Smooth muscle cell (in vitro differentiated cells): ENCODE measurements around the gene SRPRB. TPM values are rescaled to one million over a fixed set of nuclear protein-coding genes. Genes with fewer than 3 reads are reported as not detected.

Experiments used
- DNase-seq: peaks from one replicate; lab custom pipeline; 2025; ENCODE audit not compliant: unreplicated experiment; lab: John Stamatoyannopoulos, UW
- H2AFZ ChIP-seq: fragments of 200-600 bp; sonication (generic); 2 replicates; pipeline ENCODE4 v1.6.0; 2016; ENCODE audit warnings: antibody characterized with exemption, low read depth, mild to moderate bottlenecking
- H3F3A ChIP-seq: fragments of 200-600 bp; sonication (generic); 2 replicates; pipeline ENCODE4 v1.6.0; 2017; ENCODE audit warnings: antibody characterized with exemption, low read depth
- H3K27ac ChIP-seq: fragments of 200-600 bp; sonication (generic); 2 replicates; pipeline ENCODE4 v1.5.1; 2016; ENCODE audit warnings: low read depth, mild to moderate bottlenecking
- H3K27me3 ChIP-seq: fragments of 200-600 bp; sonication (generic); 2 replicates; pipeline ENCODE4 v1.6.1; 2016; ENCODE audit warnings: low read depth, mild to moderate bottlenecking
- H3K36me3 ChIP-seq: fragments of 200-600 bp; sonication (generic); 2 replicates; pipeline ENCODE4 v1.5.1; 2016; ENCODE audit warnings: low read depth
- H3K4me1 ChIP-seq: fragments of 200-600 bp; sonication (generic); 2 replicates; pipeline ENCODE4 v1.5.1; 2016; ENCODE audit warnings: low read depth
- H3K4me2 ChIP-seq: fragments of 200-600 bp; sonication (generic); 2 replicates; pipeline ENCODE4 v1.6.0; 2016; ENCODE audit warnings: mild to moderate bottlenecking
- H3K4me3 ChIP-seq: fragments of 200-600 bp; sonication (generic); 2 replicates; pipeline ENCODE4 v1.5.1; 2016; ENCODE audit warnings: mild to moderate bottlenecking
- H3K79me2 ChIP-seq: fragments of 200-600 bp; sonication (generic); 2 replicates; pipeline ENCODE4 v1.6.0; 2016; ENCODE audit warnings: low read depth, mild to moderate bottlenecking
- H3K9ac ChIP-seq: fragments of 200-600 bp; sonication (generic); 2 replicates; pipeline ENCODE4 v1.6.0; 2016; ENCODE audit warnings: low read depth
- H3K9me3 ChIP-seq: fragments of 200-600 bp; sonication (generic); replicated peaks from 2 replicates; pipeline ENCODE4 v1.5.1; 2016; ENCODE audit warnings: low read depth
- H4K20me1 ChIP-seq: fragments of 200-600 bp; sonication (generic); 2 replicates; pipeline ENCODE4 v1.6.0; 2016; ENCODE audit warnings: low read depth
- WGBS: methylation state at CpG from one replicate; pipeline ENCODE4 v1.1.7; 2016; ENCODE audit warnings: low lambda C conversion rate; 5-methylcytosine and 5-hydroxymethylcytosine counted together
- polyA plus RNA-seq: library from polyadenylated mRNA; unstranded; fragments of >200 nt; fragmentation: Nextera tagmentation; extraction: Ambion mirVana; gene quantifications from 2 replicates; pipeline ENCODE4 v1.2.1, GENCODE V29; 2016
- total RNA-seq: library from RNA; depleted of rRNA; stranded (reverse); fragments of >200 nt; gene quantifications from 2 replicates; pipeline ENCODE4 v1.2.3, GENCODE V29; 2014
- TF ChIP-seq, protein P1 (sequence below): fragments of 200-600 bp; sonication (generic); IDR thresholded peaks from 2 replicates; pipeline ENCODE4 v1.5.1; 2017; ENCODE audit warnings: borderline replicate concordance, mild to moderate bottlenecking, antibody characterized with exemption; ENCODE audit not compliant: insufficient read depth, poor library complexity, severe bottlenecking

SRPRB gene
- total and polyA plus RNA-seq, 2 experiments from 2014 or later = 59.3 to 78.9 TPM

DNA sequence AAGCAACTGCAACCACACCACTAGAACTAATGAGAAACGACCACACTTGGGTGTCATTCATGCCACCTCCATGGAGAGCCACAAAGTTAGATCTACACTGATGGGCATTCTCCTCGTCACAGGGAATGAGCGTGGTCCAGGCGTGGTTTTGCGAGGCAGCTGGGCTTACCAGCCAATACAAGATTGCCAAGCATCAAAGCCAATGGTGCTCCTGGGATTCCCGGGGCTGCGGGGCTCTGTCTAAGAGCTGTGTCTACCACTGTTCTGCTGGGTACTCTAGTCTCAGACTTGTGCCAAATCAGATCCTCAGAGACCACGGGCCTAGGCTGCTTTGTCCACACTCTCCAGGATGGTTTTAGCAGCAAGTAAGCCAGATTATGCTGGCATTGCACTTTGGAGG lies 46.3 kb downstream of the SRPRB start:
- no peak overlapping the region for H2AFZ ChIP-seq

DNA sequence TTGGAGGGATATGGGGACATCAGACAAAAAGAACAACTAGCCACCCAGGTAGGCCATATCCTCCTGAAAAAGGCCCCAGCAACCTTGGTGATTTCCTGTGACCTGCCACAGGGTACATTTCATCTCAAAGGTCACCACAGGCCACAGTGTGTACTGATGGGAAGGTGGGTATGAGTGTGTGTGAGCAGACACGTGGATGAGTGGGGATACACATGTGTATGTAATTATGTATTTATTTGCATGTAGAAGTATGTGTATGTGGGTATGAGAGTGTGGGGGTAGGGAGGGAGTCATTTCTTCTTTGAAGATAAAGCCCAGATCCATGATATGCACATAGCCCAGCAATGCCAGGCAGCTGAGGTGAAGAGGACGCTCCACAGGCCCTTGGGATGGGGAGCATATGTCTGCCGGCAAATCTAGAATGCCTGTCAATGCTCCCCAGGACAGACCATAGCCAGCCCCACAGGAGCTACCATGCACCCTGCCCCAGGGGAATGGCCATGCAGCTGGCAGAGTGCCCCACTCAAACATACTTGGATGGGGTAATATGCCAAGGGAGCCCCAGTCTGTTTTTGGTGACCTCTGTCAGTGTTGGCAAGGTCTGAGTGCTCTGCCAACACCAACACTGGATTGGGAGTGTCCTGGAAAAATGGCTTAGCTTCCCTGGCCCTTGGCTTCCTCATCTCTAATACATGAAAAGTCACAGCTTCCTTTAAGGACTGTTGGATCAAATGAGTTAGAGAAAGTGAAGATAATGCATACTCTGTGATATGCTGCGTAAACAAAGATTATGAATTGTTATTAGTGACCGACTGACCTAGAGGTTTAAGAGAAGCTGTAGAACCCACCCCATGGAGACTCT lies 47.7 kb downstream of the SRPRB start:
- no peaks in the 10 kb centered on the region for H3K4me1 ChIP-seq
- H3F3A ChIP-seq = no peaks in the 10 kb centered on the region
- no peak overlapping the region for H3K27ac ChIP-seq
- no peaks in the 10 kb centered on the region for H3K9me3 ChIP-seq
- 91% methylated on average over 5 of the region's 5 CpGs for WGBS
- H3K79me2 ChIP-seq = no peaks in the 10 kb centered on the region
- H2AFZ ChIP-seq = no peak overlapping the region
- TF ChIP-seq, protein P1, sequence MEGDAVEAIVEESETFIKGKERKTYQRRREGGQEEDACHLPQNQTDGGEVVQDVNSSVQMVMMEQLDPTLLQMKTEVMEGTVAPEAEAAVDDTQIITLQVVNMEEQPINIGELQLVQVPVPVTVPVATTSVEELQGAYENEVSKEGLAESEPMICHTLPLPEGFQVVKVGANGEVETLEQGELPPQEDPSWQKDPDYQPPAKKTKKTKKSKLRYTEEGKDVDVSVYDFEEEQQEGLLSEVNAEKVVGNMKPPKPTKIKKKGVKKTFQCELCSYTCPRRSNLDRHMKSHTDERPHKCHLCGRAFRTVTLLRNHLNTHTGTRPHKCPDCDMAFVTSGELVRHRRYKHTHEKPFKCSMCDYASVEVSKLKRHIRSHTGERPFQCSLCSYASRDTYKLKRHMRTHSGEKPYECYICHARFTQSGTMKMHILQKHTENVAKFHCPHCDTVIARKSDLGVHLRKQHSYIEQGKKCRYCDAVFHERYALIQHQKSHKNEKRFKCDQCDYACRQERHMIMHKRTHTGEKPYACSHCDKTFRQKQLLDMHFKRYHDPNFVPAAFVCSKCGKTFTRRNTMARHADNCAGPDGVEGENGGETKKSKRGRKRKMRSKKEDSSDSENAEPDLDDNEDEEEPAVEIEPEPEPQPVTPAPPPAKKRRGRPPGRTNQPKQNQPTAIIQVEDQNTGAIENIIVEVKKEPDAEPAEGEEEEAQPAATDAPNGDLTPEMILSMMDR = no peak
- no peak overlapping the region for H3K4me3 ChIP-seq
- DNase-seq = no peak
- H3K27me3 ChIP-seq = no peaks in the 10 kb centered on the region
- no peaks in the 10 kb centered on the region for H4K20me1 ChIP-seq
- H3K36me3 ChIP-seq = no peaks in the 10 kb centered on the region
- H3K4me2 ChIP-seq = no peak overlapping the region
- H3K9ac ChIP-seq = no peak overlapping the region

More for the DNA sequence above, 46.3 kb downstream of the SRPRB start:
- Histone ChIP-seq H3K9me3 (no peaks in the 10 kb centered on the region), H3F3A (no peaks in the 10 kb centered on the region), H3K9ac (no peak overlapping the region), H3K4me2 (no peak overlapping the region), H3K27ac (no peak overlapping the region), H3K36me3 (no peaks in the 10 kb centered on the region), H3K27me3 (no peaks in the 10 kb centered on the region), H4K20me1 (no peaks in the 10 kb centered on the region), H3K79me2 (no peaks in the 10 kb centered on the region), H3K4me3 (no peak overlapping the region), H3K4me1 (no peaks in the 10 kb centered on the region)
- TF ChIP-seq, protein P1 = no peak
- DNase-seq = no peak
- 90% methylated on average over 8 of the region's 8 CpGs for WGBS

DNA sequence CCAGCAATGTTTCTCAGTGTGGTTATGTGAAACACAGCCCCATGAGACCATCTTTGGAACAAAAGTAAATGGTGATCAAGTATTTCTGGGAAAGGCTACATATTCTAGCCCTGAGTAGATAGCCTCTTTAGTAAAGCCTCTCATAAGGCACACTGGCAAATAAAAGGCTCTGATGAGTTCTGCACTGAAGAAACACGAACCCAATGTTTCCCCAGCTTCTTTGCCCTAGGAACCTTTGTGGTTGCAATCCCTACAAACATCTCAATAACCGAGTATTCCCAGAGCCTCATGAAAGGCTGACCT lies 48.3 kb downstream of the SRPRB start:
- H3K27ac ChIP-seq = no peak overlapping the region
- no peaks in the 10 kb centered on the region for H3K36me3 ChIP-seq
- H3K9me3 ChIP-seq = no peaks in the 10 kb centered on the region
- WGBS = 98% methylated on average over 2 of the region's 2 CpGs
- no peak overlapping the region for H3K4me2 ChIP-seq
- H3K79me2 ChIP-seq = no peaks in the 10 kb centered on the region
- no peaks in the 10 kb centered on the region for H4K20me1 ChIP-seq
- no peak for DNase-seq
- no peaks in the 10 kb centered on the region for H3K27me3 ChIP-seq
- no peaks in the 10 kb centered on the region for H3F3A ChIP-seq
- TF ChIP-seq, protein P1 = no peak
- no peak overlapping the region for H3K4me3 ChIP-seq
- H3K9ac ChIP-seq = no peak overlapping the region
- no peak overlapping the region for H2AFZ ChIP-seq
- no peaks in the 10 kb centered on the region for H3K4me1 ChIP-seq
